Vagina (tissue), 2 donors: Measurements from ENCODE around the gene ACSL5.

Experiments
- POLR2AphosphoS5 ChIP-seq, 2 donors: sonication (generic); formaldehyde crosslinking; IDR thresholded peaks; one replicate each; pipeline ENCODE4 v1.9.0; 2017; ENCODE audit warnings: antibody characterized with exemption in 2 of 2, mild to moderate bottlenecking in 2 of 2, low read depth in 1 of 2; ENCODE audit not compliant: insufficient read depth in 1 of 2
- TF ChIP-seq, protein P1 (sequence below), 3 experiments: fragments of 450-650 bp in 2 of 3; fragments of 200-600 bp in 1 of 3; sonication (generic) in 1 of 3; IDR thresholded peaks; one replicate each; pipeline ENCODE4 v1.5.1; 2017 to 2019; ENCODE audit warnings: antibody characterized with exemption in 3 of 3, mild to moderate bottlenecking in 2 of 3, moderate library complexity in 2 of 3

- TF ChIP-seq, protein P1, sequence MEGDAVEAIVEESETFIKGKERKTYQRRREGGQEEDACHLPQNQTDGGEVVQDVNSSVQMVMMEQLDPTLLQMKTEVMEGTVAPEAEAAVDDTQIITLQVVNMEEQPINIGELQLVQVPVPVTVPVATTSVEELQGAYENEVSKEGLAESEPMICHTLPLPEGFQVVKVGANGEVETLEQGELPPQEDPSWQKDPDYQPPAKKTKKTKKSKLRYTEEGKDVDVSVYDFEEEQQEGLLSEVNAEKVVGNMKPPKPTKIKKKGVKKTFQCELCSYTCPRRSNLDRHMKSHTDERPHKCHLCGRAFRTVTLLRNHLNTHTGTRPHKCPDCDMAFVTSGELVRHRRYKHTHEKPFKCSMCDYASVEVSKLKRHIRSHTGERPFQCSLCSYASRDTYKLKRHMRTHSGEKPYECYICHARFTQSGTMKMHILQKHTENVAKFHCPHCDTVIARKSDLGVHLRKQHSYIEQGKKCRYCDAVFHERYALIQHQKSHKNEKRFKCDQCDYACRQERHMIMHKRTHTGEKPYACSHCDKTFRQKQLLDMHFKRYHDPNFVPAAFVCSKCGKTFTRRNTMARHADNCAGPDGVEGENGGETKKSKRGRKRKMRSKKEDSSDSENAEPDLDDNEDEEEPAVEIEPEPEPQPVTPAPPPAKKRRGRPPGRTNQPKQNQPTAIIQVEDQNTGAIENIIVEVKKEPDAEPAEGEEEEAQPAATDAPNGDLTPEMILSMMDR (IDR thresholded peaks at IDR 0.05): no peak
- TF ChIP-seq POLR2AphosphoS5 (IDR thresholded peaks at IDR 0.05; ENCODE audit: insufficient read depth in 1 of 2, low read depth in 1 of 2): no peak
These were observed 50.7 kb downstream of the ACSL5 start for GRCh38 chr10:112424651-112425050.
